H9 (cell line): ENCODE results near the gene ORMDL1. TPM values are rescaled to one million over a fixed set of nuclear protein-coding genes. Genes with fewer than 3 reads are reported as not detected.

Source experiments
- DNase-seq: peaks from one replicate; pipeline ENCODE4 v3.0.0-alpha.2; 2017
- H2AFZ ChIP-seq: one replicate; pipeline ENCODE4 v1.6.1; 2013; ENCODE audit warnings: mild to moderate bottlenecking, low read length, control low read depth, moderate library complexity
- H2AK5ac ChIP-seq: 2 replicates; pipeline ENCODE4 v1.6.1; 2013; ENCODE audit warnings: low read length, control low read depth, mixed read lengths; ENCODE audit not compliant: insufficient read length
- H2BK120ac ChIP-seq: one replicate; pipeline ENCODE4 v1.6.1; 2013; ENCODE audit warnings: low read depth, mild to moderate bottlenecking, low read length, control low read depth, inconsistent platforms; ENCODE audit not compliant: poor library complexity, severe bottlenecking
- H2BK12ac ChIP-seq: 2 replicates; pipeline ENCODE4 v1.6.1; 2013; ENCODE audit warnings: low read length, control low read depth, mixed read lengths, low read depth; ENCODE audit not compliant: insufficient read length
- H2BK15ac ChIP-seq: 2 replicates; pipeline ENCODE4 v1.6.1; 2013; ENCODE audit warnings: low read depth, low read length, control low read depth
- H2BK20ac ChIP-seq: one replicate; pipeline ENCODE4 v1.6.1; 2013; ENCODE audit warnings: low read depth, mild to moderate bottlenecking, low read length, control low read depth, inconsistent platforms; ENCODE audit not compliant: poor library complexity, severe bottlenecking
- H2BK5ac ChIP-seq: 2 replicates; pipeline ENCODE4 v1.6.1; 2013; ENCODE audit warnings: low read length, control low read depth, mixed read lengths; ENCODE audit not compliant: insufficient read length
- H3K14ac ChIP-seq: 2 replicates; pipeline ENCODE4 v1.6.1; 2013; ENCODE audit warnings: low read length, control low read depth; ENCODE audit not compliant: insufficient read depth
- H3K18ac ChIP-seq: 2 replicates; pipeline ENCODE4 v1.6.1; 2013; ENCODE audit warnings: low read depth, mild to moderate bottlenecking, mixed read lengths, low read length, control low read depth; ENCODE audit not compliant: insufficient read length
- H3K23ac ChIP-seq: 2 replicates; pipeline ENCODE4 v1.6.1; 2013; ENCODE audit warnings: low read length, control low read depth, mixed read lengths, low read depth; ENCODE audit not compliant: insufficient read length
- H3K23me2 ChIP-seq: 2 replicates; pipeline ENCODE4 v1.6.1; 2013; ENCODE audit warnings: low read depth, mild to moderate bottlenecking, mixed read lengths, low read length, control low read depth; ENCODE audit not compliant: insufficient read length, poor library complexity, severe bottlenecking
- H3K27ac ChIP-seq: 2 replicates; pipeline ENCODE4 v1.5.1; 2013; ENCODE audit warnings: low read length, control low read depth, mixed read lengths, low read depth; ENCODE audit not compliant: insufficient read length
- H3K27me3 ChIP-seq: 2 replicates; pipeline ENCODE4 v1.6.1; 2013; ENCODE audit warnings: low read length, control low read depth, inconsistent platforms; ENCODE audit not compliant: insufficient read depth
- H3K4ac ChIP-seq: 2 replicates; pipeline ENCODE4 v1.6.1; 2013; ENCODE audit warnings: low read depth, mild to moderate bottlenecking, control low read depth, inconsistent platforms, low read length, moderate library complexity
- H3K4me1 ChIP-seq: 2 replicates; pipeline ENCODE4 v1.6.1; 2013; ENCODE audit warnings: low read length, control low read depth, inconsistent platforms; ENCODE audit not compliant: insufficient read depth
- H3K4me2 ChIP-seq: 2 replicates; pipeline ENCODE4 v1.6.1; 2013; ENCODE audit warnings: low read length, control low read depth, mixed read lengths; ENCODE audit not compliant: insufficient read length, insufficient read depth
- H3K56ac ChIP-seq: 2 replicates; pipeline ENCODE4 v1.6.1; 2013; ENCODE audit warnings: low read depth, mild to moderate bottlenecking, mixed read lengths, low read length, control low read depth; ENCODE audit not compliant: insufficient read length
- H3K79me1 ChIP-seq: 2 replicates; pipeline ENCODE4 v1.6.1; 2013; ENCODE audit warnings: low read depth, mild to moderate bottlenecking, moderate library complexity, low read length, control low read depth, inconsistent platforms; ENCODE audit not compliant: insufficient read depth, poor library complexity, severe bottlenecking
- H3K79me2 ChIP-seq: 2 replicates; pipeline ENCODE4 v1.6.1; 2013; ENCODE audit warnings: low read length, control low read depth, inconsistent platforms; ENCODE audit not compliant: insufficient read depth
- H3K9ac ChIP-seq: 2 replicates; pipeline ENCODE4 v1.6.1; 2013; ENCODE audit warnings: low read length, control low read depth, mixed read lengths; ENCODE audit not compliant: insufficient read length; ENCODE audit errors: extremely low read depth
- H3K9me3 ChIP-seq: one replicate; pipeline ENCODE4 v1.6.1; 2013; ENCODE audit warnings: low read depth, low read length, inconsistent platforms; ENCODE audit not compliant: control insufficient read depth
- H3T11ph ChIP-seq: one replicate; pipeline ENCODE4 v1.6.1; 2013; ENCODE audit warnings: mild to moderate bottlenecking, low read length, control low read depth, inconsistent platforms
- H4K20me1 ChIP-seq: one replicate; pipeline ENCODE4 v1.6.1; 2013; ENCODE audit not compliant: control insufficient read depth, insufficient read length, insufficient read depth
- H4K5ac ChIP-seq: 2 replicates; pipeline ENCODE4 v1.6.1; 2013; ENCODE audit warnings: low read depth, mild to moderate bottlenecking, mixed read lengths, low read length, control low read depth; ENCODE audit not compliant: insufficient read length
- H4K8ac ChIP-seq: replicated peaks from 2 replicates; pipeline ENCODE4 v1.6.1; 2013; ENCODE audit warnings: low read length, control low read depth, mixed read lengths, low read depth; ENCODE audit not compliant: insufficient read length
- H4K91ac ChIP-seq: 2 replicates; pipeline ENCODE4 v1.6.1; 2013; ENCODE audit warnings: low read depth, mild to moderate bottlenecking, moderate library complexity, mixed read lengths, low read length, control low read depth; ENCODE audit not compliant: insufficient read length
- H3K27ac Mint-ChIP-seq, 3 experiments: 2 replicates in 2 of 3; 3 replicates in 1 of 3; pipeline ENCODE4 v1.8.0; 2020 to 2021; ENCODE audit warnings: mixed read lengths in 3 of 3, mild to moderate bottlenecking in 1 of 3, moderate library complexity in 1 of 3
- H3K27me3 Mint-ChIP-seq: 2 replicates; pipeline ENCODE4 v1.8.0; 2021; ENCODE audit warnings: low read depth, mild to moderate bottlenecking, moderate library complexity, mixed read lengths
- H3K36me3 Mint-ChIP-seq, 3 experiments: 2 replicates in 2 of 3; 3 replicates in 1 of 3; pipeline ENCODE4 v1.8.0; 2020 to 2021; ENCODE audit warnings: low read depth in 3 of 3, mixed read lengths in 3 of 3; ENCODE audit not compliant: insufficient read depth in 1 of 3
- H3K4me1 Mint-ChIP-seq, 2 experiments: 2 replicates each; pipeline ENCODE4 v1.8.0; 2020; ENCODE audit warnings: mixed read lengths in 2 of 2
- H3K4me3 Mint-ChIP-seq, 2 experiments: 2 replicates in 1 of 2; 3 replicates in 1 of 2; pipeline ENCODE4 v1.8.0; 2020 to 2021; ENCODE audit warnings: mild to moderate bottlenecking in 2 of 2, mixed read lengths in 2 of 2, moderate library complexity in 1 of 2
- H3K9me3 Mint-ChIP-seq, 2 experiments: 2 replicates in 1 of 2; 3 replicates in 1 of 2; pipeline ENCODE4 v1.8.0; 2020; ENCODE audit warnings: mild to moderate bottlenecking in 2 of 2, mixed read lengths in 2 of 2, moderate library complexity in 1 of 2
- whole genome bisulfite sequencing: extraction: QIAGEN DNeasy Blood & Tissue Kit; methylation state at CpG from one replicate; pipeline ENCODE4 v1.1.7; 2013; ENCODE audit warnings: missing lambda C conversion rate, low lambda C conversion rate, mixed read lengths; ENCODE audit not compliant: insufficient read length; ENCODE audit errors: extremely low coverage; 5-methylcytosine and 5-hydroxymethylcytosine counted together
- total RNA-seq: library from RNA; stranded (reverse); gene quantifications from 2 replicates; pipeline ENCODE4 v1.2.1, GENCODE V29; 2021
- TF ChIP-seq, protein P1 (sequence below): fragments of 200-600 bp; sonication (generic); conservative IDR thresholded peaks from 3 replicates; pipeline ENCODE4 v1.8.0; 2021; ENCODE audit warnings: antibody characterized with exemption, mild to moderate bottlenecking

The ORMDL1 gene
- total RNA-seq, 1 experiment from 2014 or later = 59.7 TPM

DNA sequence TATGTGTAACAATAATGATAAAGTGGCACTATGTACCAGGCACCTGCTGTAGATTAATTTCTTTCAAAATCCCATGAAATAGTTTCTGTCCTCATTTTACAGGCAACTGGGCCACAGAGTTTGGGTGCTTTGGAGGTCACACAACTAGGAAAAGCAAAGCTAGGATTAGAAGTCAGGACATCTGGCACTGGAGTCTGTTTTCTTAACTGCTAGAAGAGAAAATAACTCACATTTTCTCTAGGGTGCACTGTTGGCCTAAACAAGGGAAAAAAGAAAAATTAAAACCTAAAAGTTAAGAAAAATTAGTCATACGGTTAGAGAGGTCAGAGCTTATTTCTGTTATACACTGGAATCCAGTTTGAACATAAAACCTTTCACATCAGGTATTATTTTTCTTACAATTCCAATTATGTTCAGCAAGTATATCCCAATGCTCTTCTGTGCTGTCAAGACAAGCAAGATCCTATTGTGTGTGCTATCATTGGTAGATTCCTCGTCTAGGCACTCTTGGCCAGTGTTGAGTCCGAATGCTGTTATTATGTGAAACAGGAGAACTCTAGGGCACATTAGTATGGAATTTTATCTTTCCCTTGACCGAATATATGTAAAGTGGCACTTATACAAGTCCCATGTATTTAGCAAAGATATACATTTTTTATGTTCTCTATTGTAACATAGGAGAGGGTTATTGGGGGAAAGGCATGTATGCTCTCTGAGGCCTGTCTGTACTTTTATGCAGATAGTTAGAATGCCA is 20.1 kb downstream of the ORMDL1 start:
- no peak overlapping the region for H2AK5ac ChIP-seq
- peak overlapping the region; percentile 64 for H3K4me2 ChIP-seq
- no peak overlapping the region for H3K14ac ChIP-seq
- Mint-ChIP-seq H3K27ac (0 out of 7 replicates have a peak overlapping the region, but pooled peaks of 1 of the 3 experiments have one; percentile 58), H3K9me3 (no peaks in the 10 kb centered on the region), H3K4me1 (peaks cover 4% of the 10 kb centered on the region in 2 experiments; a peak in 3 of 4 replicates), H3K4me3 (peak overlapping the region in 1 of 2 experiments; percentile 47; a peak in 2 of 5 replicates), H3K36me3 (peaks cover 7 to 14% (median 12%) of the 10 kb centered on the region in 3 experiments; a peak in 6 of 7 replicates), H3K27me3 (no peaks in the 10 kb centered on the region)
- no peak overlapping the region for H3K27ac ChIP-seq
- no peak overlapping the region for H3K9ac ChIP-seq
- no peaks in the 10 kb centered on the region for H4K20me1 ChIP-seq
- peaks cover 5% of the 10 kb centered on the region for H3K23me2 ChIP-seq
- no peaks in the 10 kb centered on the region for H3K9me3 ChIP-seq
- H3K23ac ChIP-seq = no peak overlapping the region
- H2BK120ac ChIP-seq = no peak overlapping the region
- no peaks in the 10 kb centered on the region for H3K27me3 ChIP-seq
- H2BK15ac ChIP-seq = no peak overlapping the region
- no peak overlapping the region for H4K91ac ChIP-seq
- no peak overlapping the region for H2BK5ac ChIP-seq
- H2AFZ ChIP-seq = no peak overlapping the region
- no peak overlapping the region for H3T11ph ChIP-seq
- no peak overlapping the region for H4K5ac ChIP-seq
- no CpG with 5 or more reads among the region's 4 CpGs for WGBS
- no peaks in the 10 kb centered on the region for H3K79me1 ChIP-seq
- H3K18ac ChIP-seq = no peak overlapping the region
- no peak overlapping the region for H2BK12ac ChIP-seq
- TF ChIP-seq, protein P1, sequence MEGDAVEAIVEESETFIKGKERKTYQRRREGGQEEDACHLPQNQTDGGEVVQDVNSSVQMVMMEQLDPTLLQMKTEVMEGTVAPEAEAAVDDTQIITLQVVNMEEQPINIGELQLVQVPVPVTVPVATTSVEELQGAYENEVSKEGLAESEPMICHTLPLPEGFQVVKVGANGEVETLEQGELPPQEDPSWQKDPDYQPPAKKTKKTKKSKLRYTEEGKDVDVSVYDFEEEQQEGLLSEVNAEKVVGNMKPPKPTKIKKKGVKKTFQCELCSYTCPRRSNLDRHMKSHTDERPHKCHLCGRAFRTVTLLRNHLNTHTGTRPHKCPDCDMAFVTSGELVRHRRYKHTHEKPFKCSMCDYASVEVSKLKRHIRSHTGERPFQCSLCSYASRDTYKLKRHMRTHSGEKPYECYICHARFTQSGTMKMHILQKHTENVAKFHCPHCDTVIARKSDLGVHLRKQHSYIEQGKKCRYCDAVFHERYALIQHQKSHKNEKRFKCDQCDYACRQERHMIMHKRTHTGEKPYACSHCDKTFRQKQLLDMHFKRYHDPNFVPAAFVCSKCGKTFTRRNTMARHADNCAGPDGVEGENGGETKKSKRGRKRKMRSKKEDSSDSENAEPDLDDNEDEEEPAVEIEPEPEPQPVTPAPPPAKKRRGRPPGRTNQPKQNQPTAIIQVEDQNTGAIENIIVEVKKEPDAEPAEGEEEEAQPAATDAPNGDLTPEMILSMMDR = no peak
- H3K4ac ChIP-seq = no peak overlapping the region
- H3K56ac ChIP-seq = no peak overlapping the region
- H3K4me1 ChIP-seq = no peaks in the 10 kb centered on the region
- H2BK20ac ChIP-seq = no peak overlapping the region
- no peak overlapping the region for H4K8ac ChIP-seq
- H3K79me2 ChIP-seq = no peaks in the 10 kb centered on the region
- no peak for DNase-seq
